Fibroblast of skin of scalp (primary cell): ENCODE measurements around the gene BGLAP.
A peak's percentile ranks its signal among the peaks of the same experiment; 100 is the strongest.

Experiments
- DNase-seq: peaks from one replicate; pipeline ENCODE4 v3.0.0-alpha.2; 2013

Gene BGLAP

DNA sequence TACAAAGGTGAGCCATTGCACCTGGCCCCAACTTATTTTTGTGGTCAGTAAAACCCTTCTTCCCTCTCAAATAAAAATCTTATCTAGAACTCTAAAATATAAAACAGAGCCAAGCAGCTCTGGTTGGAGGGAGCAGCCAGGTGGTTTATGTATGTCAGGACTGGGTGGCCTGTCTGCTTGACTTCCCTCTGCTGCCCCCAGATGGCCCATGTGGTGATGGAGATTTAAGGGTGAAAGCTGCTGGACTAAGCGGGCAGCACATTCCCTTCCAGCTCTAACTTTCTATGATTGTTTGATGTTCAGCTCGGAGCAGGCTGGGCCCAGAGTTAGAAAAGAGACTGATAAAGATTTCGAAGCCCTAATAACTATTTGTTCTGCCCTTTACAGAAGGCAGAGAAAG lies 17.8 kb downstream of the BGLAP start:
- DNase-seq, result no peak

DNA sequence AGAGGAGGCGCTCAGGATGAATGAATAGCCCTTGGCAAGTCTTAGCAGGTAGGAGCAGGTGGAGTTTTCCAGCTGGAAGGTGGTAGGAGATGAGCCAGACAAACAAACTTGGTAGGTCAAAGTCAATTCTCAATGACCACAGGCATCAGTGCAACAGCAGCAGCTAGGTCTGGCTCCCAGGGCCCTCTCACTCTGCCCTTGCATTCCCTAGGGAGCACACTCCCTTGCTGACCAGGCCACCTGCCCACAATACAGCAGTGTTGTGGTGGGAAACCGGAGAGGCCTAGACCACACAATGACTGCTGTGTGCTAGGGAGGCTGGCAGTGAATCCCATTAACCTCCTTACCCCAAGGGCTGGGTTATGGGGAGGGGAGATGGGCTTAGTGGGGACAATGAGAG lies 18.9 kb downstream of the BGLAP start:
- DNase-seq, result no peak

DNA sequence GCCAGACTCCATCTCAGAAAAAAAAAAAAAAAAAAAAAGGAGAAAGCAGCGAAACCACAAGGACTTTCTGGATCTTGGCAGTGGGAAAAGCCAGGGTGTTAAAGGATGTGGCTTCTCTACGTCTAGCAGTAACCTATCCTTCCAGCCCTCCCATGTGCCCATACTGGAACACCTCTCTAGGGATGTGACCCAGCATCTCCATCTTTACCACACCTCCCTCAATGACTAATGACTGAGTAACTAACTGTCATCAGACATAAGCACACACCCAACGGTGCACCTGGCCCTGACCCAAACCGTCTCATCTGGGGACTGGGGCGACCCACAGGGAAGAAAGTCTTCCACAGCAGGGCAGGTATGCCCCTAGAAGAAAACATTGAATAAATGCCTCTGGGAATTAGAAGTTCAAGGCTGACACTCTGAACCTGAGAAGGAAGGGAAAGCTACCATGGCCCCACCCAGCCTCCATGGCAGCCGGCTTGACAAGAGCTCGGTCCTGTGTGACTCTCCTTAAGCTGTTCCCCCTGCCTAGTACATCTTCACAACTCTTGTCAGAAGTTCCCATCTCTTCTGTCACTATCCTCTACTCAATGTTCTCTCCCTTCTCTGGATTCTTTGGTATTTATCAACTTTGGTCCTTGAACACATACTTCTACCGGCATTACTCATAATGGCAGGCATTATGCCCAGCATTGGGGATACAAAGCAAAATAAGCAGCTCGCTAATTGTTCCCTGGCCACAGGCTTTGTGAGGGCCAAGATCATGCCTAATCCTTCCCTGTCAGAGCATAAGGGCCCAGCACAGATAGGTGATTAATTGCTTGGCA lies 20.7 kb downstream of the BGLAP start:
- peak; percentile 79 for DNase-seq

DNA sequence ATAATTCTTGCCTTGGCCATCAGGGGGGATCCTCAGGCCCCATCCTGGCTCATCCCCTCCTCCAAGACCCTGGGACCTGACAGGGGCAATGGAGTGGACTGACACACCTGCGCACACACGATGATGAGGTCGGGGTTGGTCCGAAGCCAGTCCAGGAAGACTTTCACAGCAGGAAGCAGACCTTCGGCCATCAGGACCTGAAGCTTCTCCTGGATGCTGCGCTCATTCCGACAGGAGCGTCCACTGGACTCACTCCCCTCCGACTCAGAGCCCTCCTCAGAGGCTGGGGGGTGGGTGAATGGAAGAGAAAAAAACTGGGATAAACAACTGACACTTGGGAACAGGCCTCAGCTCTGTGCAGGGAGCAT lies 21.3 kb downstream of the BGLAP start:
- DNase-seq, result no peak

DNA sequence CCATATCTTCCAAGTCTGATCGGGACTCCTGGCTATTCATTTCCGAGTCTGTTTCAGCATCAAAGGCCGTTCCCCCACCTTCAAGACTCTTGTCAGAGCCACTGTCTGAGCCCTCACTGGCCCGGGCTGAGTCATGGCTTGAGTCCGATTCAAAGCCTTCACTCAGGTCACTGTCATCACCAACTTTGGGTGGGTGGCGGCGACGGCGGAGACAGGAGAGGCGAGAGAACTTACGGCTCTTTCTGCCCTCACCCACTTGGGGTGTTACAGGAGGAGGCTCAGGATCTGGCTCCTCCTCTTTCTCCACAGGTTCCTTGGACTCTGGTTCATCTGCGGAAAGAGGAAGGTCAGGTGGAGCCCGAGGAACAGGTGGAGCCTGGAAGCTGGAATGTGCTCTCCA lies 24.1 kb downstream of the BGLAP start:
- no peak for DNase-seq

DNA sequence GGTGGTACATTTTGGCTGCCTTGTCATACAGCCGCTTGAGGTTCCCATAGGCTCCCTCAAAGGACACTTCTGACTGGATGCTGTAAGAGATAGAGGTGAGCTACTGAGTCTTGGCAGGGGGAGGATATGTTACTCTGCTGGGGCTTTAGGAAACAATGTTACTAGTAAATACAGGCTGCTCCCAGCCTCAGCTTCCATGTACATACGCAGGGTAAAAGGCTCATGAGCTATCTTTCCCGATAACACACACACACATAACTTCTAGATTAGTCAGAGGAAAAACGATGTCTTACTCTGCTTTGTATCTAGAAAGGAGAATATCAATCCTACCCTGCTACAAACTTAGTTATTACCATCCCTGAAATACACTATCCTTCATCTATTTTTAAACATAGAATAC lies 26.4 kb downstream of the BGLAP start:
- DNase-seq, result no peak

DNA sequence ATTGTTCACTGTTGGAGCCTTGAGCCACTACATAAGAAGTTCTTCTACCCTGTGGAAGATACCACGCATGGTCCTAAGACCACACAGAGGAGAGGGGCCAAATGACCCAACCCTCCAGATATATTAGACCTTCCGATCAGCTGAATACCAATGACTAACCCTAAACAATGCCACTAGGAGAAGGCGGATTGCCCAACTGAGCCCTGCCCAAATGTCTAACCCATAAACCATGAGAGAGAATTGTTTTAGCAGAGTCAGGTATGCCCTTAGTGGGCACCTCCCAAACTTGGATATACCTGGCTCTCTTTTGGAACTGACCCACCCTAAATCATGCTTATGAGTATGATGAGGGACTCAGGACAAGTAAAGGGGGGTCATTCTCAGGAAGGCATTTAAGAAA lies 28.3 kb downstream of the BGLAP start:
- DNase-seq, result no peak

DNA sequence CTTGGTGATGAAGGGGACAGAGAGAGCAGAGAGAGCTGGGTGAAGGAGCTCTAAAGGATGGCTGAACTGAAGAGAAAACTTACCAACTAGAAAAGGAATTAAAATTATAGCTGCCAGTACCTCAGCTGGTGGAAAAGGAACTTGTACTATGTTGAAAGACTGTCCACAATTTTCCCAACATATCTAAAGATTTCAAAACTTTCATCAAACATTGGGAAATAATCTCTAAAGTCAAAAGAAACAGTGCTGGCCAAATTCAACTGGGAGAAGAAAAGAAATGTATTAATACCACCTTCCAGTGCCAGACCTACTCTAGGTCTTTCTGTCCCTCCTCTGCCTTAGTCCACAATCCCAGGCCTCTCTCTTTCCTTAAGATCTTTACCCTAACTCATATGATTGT lies 34.5 kb downstream of the BGLAP start:
- no peak for DNase-seq

DNA sequence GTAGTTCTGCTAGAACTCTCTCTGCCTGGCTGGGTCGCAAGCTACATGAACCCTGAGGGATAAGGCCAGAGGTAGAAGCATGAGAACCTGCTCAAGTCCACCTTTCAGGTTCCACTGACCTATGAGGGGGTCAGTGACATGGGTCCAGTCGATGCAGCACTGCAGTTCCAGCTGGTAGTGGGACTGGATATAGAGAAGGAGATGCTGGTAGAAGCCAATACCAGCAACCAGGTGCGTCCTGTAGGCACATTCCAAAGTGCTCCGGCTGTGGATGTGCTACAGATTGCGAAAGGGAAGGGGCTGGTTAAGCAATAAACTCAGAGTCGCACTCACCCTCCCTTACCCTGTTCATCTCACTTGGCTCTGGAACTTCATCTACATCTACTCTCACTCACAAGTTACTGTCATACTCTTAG lies 35.0 kb downstream of the BGLAP start:
- DNase-seq, result no peak

DNA sequence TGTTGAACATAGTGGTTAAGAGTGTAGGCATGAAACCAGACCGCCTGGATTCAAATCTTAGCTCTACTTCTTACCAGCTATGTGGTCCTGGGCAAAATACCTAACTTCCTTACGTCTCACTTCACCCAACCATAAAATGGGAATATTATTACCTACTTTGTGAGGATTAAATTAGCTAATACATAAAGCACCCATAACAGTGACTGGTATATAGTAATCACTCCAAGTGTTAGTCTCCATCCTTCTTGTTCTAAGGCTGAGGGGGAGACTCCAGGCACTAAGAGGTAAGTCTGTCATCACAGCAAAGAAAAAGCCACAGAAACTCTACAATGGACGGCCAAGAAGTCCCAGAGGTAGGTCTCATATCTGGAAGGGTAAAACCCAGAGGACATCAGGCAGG lies 37.9 kb downstream of the BGLAP start:
- DNase-seq, result no peak

DNA sequence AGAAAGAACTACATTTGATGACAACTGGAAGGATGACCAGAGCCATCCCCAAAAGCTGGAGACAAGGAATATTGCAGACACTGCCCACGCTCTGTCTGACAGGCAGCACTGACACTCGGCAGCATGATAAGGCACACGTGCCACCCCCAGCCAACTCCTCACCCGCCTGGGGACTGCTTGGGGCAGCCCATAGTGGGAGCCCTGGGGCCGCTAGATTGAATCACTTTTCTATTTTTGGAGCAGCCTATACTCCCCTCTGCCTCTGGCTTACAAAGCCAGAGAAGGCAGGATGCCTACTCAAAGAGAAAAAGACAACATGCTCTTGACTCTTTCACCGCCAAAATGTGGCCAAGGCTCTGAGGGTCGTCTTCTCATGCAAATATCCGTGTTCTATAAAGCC lies 39.3 kb downstream of the BGLAP start:
- DNase-seq, result peak; percentile 66

DNA sequence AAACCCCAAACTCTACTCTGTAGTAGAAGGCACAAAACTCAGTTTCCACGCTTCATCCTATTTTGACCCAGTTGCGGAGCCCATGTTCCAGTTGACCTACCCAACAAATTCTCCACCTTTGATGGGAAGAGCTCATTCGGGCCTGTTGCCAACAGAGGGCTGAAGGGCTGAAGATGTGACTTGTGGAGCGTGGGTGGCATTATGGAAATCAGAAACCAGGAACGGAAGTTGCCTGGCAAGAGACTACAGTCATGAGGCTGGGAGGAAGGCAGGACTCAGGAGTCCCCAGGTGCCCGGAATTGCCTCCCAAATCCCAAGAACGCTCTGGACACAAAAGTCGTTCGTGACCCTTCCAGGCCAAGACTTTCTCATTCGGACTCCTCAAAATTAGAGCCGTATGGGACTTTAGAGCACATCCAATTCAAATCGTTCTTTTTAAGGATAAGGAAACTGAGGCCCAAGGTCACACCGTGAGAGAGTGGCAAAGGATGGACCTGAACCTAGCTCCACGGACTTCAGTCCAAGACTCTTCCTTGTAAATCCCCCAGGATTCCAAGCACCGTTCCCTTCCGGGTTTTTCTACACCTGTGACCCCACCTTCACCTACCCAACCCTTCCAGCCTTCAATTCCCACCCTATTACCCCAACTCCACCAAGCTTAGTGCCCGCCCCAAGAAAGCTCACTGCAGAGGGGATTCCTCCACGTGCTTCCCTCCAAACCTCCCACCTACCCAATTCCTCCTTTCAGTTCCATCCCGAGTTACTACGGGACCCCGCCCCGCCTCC lies 39.9 kb downstream of the BGLAP start:
- DNase-seq, result no peak

DNA sequence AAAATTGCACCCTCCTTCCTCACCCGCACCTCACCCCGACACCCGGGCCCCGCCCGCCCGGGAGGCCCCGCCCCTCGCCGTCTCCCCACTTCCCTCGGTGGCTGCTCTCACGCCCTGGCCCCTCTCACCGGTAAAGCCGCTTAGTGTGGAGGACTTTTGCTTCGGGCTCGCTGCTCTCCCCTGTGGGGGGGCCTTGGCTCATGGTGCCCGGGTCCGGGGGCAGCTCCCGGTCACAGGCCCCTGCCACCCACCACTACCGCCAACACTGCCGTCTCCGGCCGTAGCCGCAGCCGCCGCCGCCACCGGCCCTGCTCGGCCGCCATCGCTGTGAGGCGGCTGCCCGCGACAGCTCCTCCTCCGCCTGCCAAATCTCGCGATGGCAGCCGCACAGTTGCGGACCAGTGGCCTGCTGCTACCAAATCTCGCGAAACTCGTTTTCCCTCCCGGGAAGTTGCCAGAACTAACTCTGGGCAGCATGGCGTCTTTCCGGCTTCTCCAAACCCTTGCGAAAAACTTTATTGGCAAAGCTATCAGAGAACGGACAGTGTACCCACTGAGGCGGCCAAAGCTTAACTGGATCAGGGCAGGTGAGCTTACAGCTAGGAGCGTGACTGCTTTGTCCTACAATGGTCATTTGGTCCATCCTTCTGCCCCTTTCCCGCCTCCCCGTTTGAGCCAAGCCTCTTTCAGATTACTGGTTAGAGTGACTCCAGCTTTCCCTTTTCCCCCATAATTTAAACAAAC lies 40.7 kb downstream of the BGLAP start, which contains the start of gene SMG5:
Gene SMG5, minus strand, starts transcription at position 347 of the 744 bp plus-strand sequence. Its CDS starts 145 bp downstream, at position 202.
- DNase-seq, result peak; percentile 99

DNA sequence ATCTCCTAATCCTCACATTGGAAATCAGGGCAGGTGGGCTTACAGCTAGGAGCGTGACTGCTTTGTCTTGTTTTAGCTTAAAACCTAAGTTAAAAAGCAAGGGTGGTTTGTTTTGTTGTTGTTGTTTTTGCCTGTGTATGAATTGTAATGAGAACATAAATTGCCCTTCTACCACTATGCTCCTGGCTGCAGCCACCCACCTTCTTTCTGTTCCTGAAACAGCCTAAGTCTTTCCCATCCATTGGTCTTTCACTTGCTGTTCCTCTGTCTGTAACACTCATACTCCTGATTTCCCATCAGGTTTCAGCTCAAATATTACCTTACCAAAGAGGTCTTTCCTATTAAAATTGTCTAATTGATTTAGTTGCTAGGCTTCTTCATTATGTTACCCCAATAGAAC lies 41.5 kb downstream of the BGLAP start:
- DNase-seq, result no peak

DNA sequence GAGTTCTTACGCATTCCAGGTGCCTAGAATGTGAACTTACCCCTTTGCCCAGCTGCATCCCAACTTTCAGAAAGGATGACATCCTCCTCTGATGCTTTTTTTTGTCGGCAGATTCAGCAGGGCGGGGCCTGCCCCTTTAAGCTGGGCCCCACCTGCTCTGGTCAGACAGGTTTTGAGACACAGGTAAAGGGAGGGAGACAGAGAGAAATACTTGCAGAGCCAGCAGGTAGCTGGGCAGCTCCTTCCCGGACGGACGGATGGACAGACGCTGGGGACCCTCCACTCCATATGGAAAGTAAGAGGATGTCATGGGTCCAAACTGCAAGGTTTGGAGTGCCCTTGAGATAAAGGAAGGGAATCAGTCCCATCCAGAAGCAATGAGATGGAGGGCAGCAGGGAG lies 42.1 kb downstream of the BGLAP start, which contains the start of gene TMEM79:
Gene TMEM79, plus strand, starts transcription at position 214 of the 400 bp plus-strand sequence. CDS start 902 bp downstream, outside the sequence.
- no peak for DNase-seq

DNA sequence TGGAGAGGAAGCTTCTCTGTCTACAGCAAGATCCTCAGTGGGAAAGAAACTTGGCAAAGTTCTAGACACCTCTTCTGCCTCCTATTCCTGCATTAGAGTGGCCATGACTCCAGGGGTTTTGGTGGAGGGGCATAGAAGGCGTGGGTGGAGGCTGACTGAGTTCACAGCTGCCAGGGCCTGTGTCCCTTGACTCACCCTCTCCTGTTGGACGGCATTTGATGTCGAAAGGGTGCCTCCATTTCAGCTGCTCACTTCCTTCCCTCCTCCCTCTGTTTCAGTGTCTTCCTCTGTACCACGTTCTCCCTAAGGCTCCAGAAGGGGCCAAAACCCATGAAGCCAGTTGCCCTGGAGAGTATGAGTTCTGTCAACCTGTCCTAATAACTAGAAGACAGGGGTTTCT lies 42.8 kb downstream of the BGLAP start:
- DNase-seq, result no peak

DNA sequence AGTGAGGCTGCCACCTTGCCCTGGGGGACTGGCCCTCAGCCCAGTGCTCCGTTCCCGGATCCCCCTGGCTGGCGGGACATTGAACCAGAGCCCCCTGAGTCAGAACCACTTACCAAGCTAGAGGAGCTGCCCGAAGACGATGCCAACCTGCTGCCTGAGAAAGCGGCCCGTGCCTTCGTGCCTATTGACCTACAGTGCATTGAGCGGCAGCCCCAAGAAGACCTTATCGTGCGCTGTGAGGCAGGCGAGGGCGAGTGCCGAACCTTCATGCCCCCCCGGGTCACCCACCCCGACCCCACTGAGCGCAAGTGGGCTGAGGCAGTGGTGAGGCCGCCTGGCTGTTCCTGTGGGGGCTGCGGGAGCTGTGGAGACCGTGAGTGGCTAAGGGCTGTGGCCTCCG lies 43.5 kb downstream of the BGLAP start:
- DNase-seq, result no peak

DNA sequence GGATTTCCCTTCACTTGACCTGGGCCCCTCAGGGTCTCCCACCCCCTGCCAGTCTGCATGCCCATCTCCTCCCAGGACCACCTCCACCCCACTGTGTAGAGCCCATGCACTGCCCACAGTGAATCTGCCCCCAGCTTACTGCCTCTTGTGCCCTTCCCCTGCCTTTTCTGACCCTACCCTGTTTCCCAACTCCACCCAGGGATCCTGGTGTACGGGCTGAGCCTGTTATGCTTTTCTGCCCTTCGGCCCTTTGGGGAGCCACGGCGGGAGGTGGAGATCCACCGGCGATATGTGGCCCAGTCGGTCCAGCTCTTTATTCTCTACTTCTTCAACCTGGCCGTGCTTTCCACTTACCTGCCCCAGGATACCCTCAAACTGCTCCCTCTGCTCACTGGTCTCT lies 44.1 kb downstream of the BGLAP start:
- no peak for DNase-seq

DNA sequence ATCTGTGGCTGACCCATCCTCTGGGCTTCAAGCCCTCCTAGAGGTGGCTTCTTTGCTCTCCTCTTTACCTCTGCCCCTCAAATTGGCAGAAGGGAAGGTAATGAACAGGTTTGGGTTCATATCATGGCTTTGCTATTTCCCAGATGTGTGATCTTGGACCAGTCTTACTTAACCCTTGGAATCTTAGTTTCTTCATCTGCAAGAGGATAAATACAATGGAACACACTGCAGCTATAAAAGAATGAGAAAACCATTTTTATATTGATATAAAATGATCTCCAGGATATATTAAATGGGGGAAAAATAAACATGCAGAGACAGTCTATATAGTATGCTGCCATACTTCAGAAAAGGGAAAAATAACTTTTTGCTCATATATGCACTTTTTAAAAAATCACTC lies 47.9 kb downstream of the BGLAP start:
- no peak for DNase-seq

DNA sequence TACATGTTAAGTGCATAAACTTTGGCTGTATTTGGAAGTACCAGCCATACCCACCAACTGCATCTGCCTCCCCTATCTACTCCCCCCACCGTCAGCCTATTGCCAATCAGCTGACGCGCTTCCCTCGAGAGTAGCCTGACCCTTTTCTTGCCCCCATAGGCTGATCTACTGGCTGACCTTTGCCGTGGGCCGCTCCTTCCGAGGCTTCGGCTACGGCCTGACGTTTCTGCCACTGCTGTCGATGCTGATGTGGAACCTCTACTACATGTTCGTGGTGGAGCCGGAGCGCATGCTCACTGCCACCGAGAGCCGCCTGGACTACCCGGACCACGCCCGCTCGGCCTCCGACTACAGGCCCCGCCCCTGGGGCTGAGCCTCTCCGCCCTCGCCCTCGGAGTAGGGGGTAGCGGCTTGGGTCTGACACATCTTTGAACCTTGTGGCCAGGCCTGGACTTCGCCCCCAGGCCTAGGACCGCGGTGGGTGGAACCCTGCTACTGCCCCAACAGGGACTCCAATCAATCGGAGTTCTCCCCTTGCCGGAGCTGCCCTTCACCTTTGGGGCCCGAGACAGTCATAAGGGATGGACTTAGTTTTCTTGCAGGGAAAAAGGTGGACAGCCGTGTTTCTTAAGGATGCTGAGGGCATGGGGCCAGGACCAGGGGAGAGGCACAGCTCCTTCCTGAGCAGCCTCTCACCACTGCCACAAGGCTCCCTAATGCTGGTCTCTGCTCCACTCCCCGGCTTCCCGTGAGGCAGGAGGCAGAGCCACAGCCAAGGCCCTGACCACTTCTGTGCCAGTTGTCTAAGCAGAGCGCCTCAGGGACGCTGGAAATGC lies 49.5 kb downstream of the BGLAP start:
- DNase-seq, result peak; percentile 83
